Endothelial cell of umbilical vein (primary cell): ENCODE results near the gene ACTL7A. TPM values are rescaled to one million over a fixed set of nuclear protein-coding genes. Genes with fewer than 3 reads are reported as not detected.

ENCODE experiments used
- BruUV-seq: library from RNA; stranded (reverse); fragments of 400-500 nt; replicated peaks from 2 replicates; lab custom pipeline; 2021; lab: Mats Ljungman, UMichigan
- CTCF ChIA-PET: fragments of 300-600, 350-600 bp; sonication (Branson Sonifier 250); formaldehyde crosslinking; loops from one replicate; lab custom pipeline; 2021; ENCODE audit warnings: antibody characterized with exemption, inconsistent platforms; lab: Charles Lee
- POLR2A ChIA-PET: fragments of 300-600, 350-600 bp; sonication (Branson Sonifier 250); formaldehyde crosslinking; loops from one replicate; lab custom pipeline; 2021; ENCODE audit warnings: antibody characterized with exemption, inconsistent platforms; lab: Charles Lee
- DNase-seq: peaks from one replicate; pipeline ENCODE4 v3.0.0-alpha.2; 2011; ENCODE audit warnings: low read depth, low spot score
- FAIRE-seq: peaks from 2 replicates; lab custom pipeline; 2011; peaks lifted over from hg19 to GRCh38; lab: Jason Lieb, UNC
- H2AFZ ChIP-seq: 2 replicates; pipeline ENCODE4 v1.6.0; 2012; ENCODE audit warnings: low read depth, low read length, control low read depth, inconsistent platforms
- H3K27ac ChIP-seq: 2 replicates; pipeline ENCODE4 v1.5.1; 2011; ENCODE audit warnings: low read depth, mild to moderate bottlenecking, control low read depth, low read length, moderate library complexity; ENCODE audit not compliant: insufficient read depth
- H3K27me3 ChIP-seq, 2 experiments: 2 replicates each; pipeline versions ENCODE4 v1.6.0 to v1.6.1; 2011; ENCODE audit warnings: low read length in 2 of 2, mixed read lengths in 1 of 2; ENCODE audit not compliant: control insufficient read depth in 2 of 2, insufficient read depth in 2 of 2
- H3K36me3 ChIP-seq, 2 experiments: 2 replicates in 1 of 2; 3 replicates in 1 of 2; pipeline ENCODE4 v1.5.1; 2011; ENCODE audit warnings: low read length in 2 of 2, mild to moderate bottlenecking in 1 of 2, moderate library complexity in 1 of 2; ENCODE audit not compliant: control insufficient read depth in 2 of 2, insufficient read depth in 2 of 2; ENCODE audit errors: extremely low read depth in 1 of 2
- H3K4me1 ChIP-seq: 3 replicates; pipeline ENCODE4 v1.5.1; 2011; ENCODE audit warnings: mild to moderate bottlenecking, low read length; ENCODE audit not compliant: control insufficient read depth, insufficient read depth; ENCODE audit errors: extremely low read depth
- H3K4me2 ChIP-seq: 2 replicates; pipeline ENCODE4 v1.6.1; 2011; ENCODE audit warnings: low read length, control low read depth, mixed read lengths; ENCODE audit not compliant: insufficient read depth
- H3K4me3 ChIP-seq, 3 experiments: fragments of 200-600 bp in 1 of 3; sonication (generic), shearing (Covaris generic) in 1 of 3; replicated peaks in 1 of 3; 2 replicates each; pipeline ENCODE4 v1.5.1; 2011 to 2016; ENCODE audit warnings: control low read depth in 3 of 3, low read length in 3 of 3, mild to moderate bottlenecking in 2 of 3, inconsistent platforms in 1 of 3, low read depth in 1 of 3, moderate library complexity in 1 of 3; ENCODE audit not compliant: insufficient read depth in 1 of 3
- H3K79me2 ChIP-seq: 2 replicates; pipeline ENCODE4 v1.6.0; 2012; ENCODE audit warnings: low read length, inconsistent platforms; ENCODE audit not compliant: control insufficient read depth, insufficient read depth
- H3K9ac ChIP-seq: replicated peaks from 2 replicates; pipeline ENCODE3; 2011; ENCODE audit warnings: low read length, control low read depth; ENCODE audit not compliant: insufficient read depth; ENCODE audit errors: extremely low read depth
- H3K9me1 ChIP-seq: replicated peaks from 3 replicates; pipeline ENCODE4 v1.6.0; 2011; ENCODE audit warnings: mild to moderate bottlenecking, low read length; ENCODE audit not compliant: control insufficient read depth, insufficient read depth; ENCODE audit errors: extremely low read depth
- H3K9me3 ChIP-seq: replicated peaks from 2 replicates; pipeline ENCODE4 v1.5.1; 2012; ENCODE audit warnings: low read length, inconsistent platforms; ENCODE audit not compliant: control insufficient read depth, insufficient read depth
- H4K20me1 ChIP-seq: replicated peaks from 2 replicates; pipeline ENCODE3; 2011; ENCODE audit warnings: mild to moderate bottlenecking, low read length; ENCODE audit not compliant: control insufficient read depth, insufficient read depth; ENCODE audit errors: extremely low read depth
- CTCF ChIP-seq, 2 donors: IDR thresholded peaks; 1 replicate in 1 of 2; 2 replicates in 1 of 2; pipeline ENCODE4 v1.5.1; 2011; ENCODE audit warnings: low read length in 2 of 2, mild to moderate bottlenecking in 2 of 2, moderate library complexity in 2 of 2, control low read depth in 1 of 2, inconsistent platforms in 1 of 2, low read depth in 1 of 2; ENCODE audit not compliant: insufficient read depth in 1 of 2; ENCODE audit errors: extremely low read depth in 1 of 2
- EZH2 ChIP-seq: IDR thresholded peaks from 2 replicates; pipeline ENCODE4 v1.6.1; 2012; ENCODE audit warnings: borderline replicate concordance, low read depth, mild to moderate bottlenecking, moderate library complexity, low read length, inconsistent platforms; ENCODE audit not compliant: severe bottlenecking
- FOS ChIP-seq: IDR thresholded peaks from 2 replicates; pipeline ENCODE4 v1.6.1; 2011; ENCODE audit warnings: mild to moderate bottlenecking, low read length, moderate library complexity, borderline replicate concordance; ENCODE audit not compliant: insufficient read depth
- GATA2 ChIP-seq: IDR thresholded peaks from 2 replicates; pipeline ENCODE4 v1.7.0; 2011; ENCODE audit warnings: low read depth, mild to moderate bottlenecking, moderate library complexity, mixed read lengths, low read length; ENCODE audit not compliant: insufficient read length, insufficient read depth
- JUN ChIP-seq: IDR thresholded peaks from 2 replicates; pipeline ENCODE4 v1.6.1; 2011; ENCODE audit warnings: borderline replicate concordance, low read depth; ENCODE audit not compliant: insufficient read length, insufficient read depth
- MAX ChIP-seq: IDR thresholded peaks from 2 replicates; pipeline ENCODE4 v1.6.1; 2011; ENCODE audit not compliant: insufficient read depth, insufficient read length
- MYC ChIP-seq: IDR thresholded peaks from one replicate; pipeline ENCODE4 v1.6.1; 2011; ENCODE audit warnings: mild to moderate bottlenecking, low read depth, low read length
- POLR2A ChIP-seq: IDR thresholded peaks from 2 replicates; pipeline ENCODE4 v1.6.1; 2012; ENCODE audit warnings: low read depth, mild to moderate bottlenecking, control low read depth, low read length
- POLR2AphosphoS5 ChIP-seq: IDR thresholded peaks from 2 replicates; pipeline ENCODE4 v1.6.1; 2012; ENCODE audit warnings: low read depth, mild to moderate bottlenecking, control low read depth, low read length, moderate library complexity; ENCODE audit not compliant: insufficient read depth
- dilution Hi-C: fragments of 300-500 bp; cut with MboI; formaldehyde crosslinking; loops from one replicate; pipeline ENCODE4 v1.15.0; 2019; ENCODE audit warnings: low sequenced_read_pairs; ENCODE audit not compliant: extremely low pct_ligation_motif_present
- intact Hi-C: fragments of 100-400 bp; cut with micrococcal nuclease; formaldehyde crosslinking; loops from one replicate; pipeline ENCODE4 v1.10.0; 2022
- polyA plus RNA-seq, 4 experiments: library from polyadenylated mRNA; depleted of rRNA in 3 of 4; stranded (reverse) in 3 of 4; unstranded in 1 of 4; fragments of >200 nt; gene quantifications; 2 replicates each; pipeline versions ENCODE4 v1.2.1 to v1.2.3, GENCODE V29; 2011 to 2012; ENCODE audit warnings: missing spikeins in 1 of 4
- total RNA-seq: library from RNA; stranded (reverse); gene quantifications from 2 replicates; pipeline ENCODE4 v1.2.3, GENCODE V29; 2021

ACTL7A gene
- total and polyA plus RNA-seq, 2 donors (not counting 3 experiments of a cell fraction or from before 2014, with no cell fraction given): not detected

GRCh38 chr9:108860354-108860753 lies 1.7 kb upstream of the ACTL7A start:
- no peak for DNase-seq
- no peak overlapping the region for H3K9ac ChIP-seq
- dilution Hi-C loops (no loop called here), intact Hi-C loops (no loop called here)
- H3K4me2 ChIP-seq: no peak overlapping the region
- H3K4me1 ChIP-seq: no peaks in the 10 kb centered on the region
- no peaks in the 10 kb centered on the region for H3K27me3 ChIP-seq
- no peaks in the 10 kb centered on the region for H4K20me1 ChIP-seq
- no peak overlapping the region for H3K4me3 ChIP-seq
- H3K36me3 ChIP-seq: no peaks in the 10 kb centered on the region
- H3K79me2 ChIP-seq: no peaks in the 10 kb centered on the region
- H3K9me3 ChIP-seq: no peaks in the 10 kb centered on the region
- H2AFZ ChIP-seq: no peak overlapping the region
- ChIA-PET CTCF (interaction anchor here (1.0 to 1.5 kb wide), 2 partner anchors 13 to 92 kb away, joined by 3 read pairs; no protein-coding TSS in a partner anchor), POLR2A (no interaction called here)
- no TSS peak for BruUV-seq
- no peak overlapping the region for H3K27ac ChIP-seq
- no peak for FAIRE-seq
- H3K9me1 ChIP-seq: no peaks in the 10 kb centered on the region
- TF ChIP-seq FOS (no peak), MYC (no peak), EZH2 (no peak), POLR2A (no peak), JUN (no peak), CTCF (IDR thresholded peaks at IDR 0.05; ENCODE audit: extremely low read depth in 1 of 2, insufficient read depth in 1 of 2, low read depth in 1 of 2, low read length in 2 of 2) (no peak), POLR2AphosphoS5 (no peak), MAX (no peak), GATA2 (no peak)
